ENCODE results near the gene FRMPD1.

Gene FRMPD1

DNA sequence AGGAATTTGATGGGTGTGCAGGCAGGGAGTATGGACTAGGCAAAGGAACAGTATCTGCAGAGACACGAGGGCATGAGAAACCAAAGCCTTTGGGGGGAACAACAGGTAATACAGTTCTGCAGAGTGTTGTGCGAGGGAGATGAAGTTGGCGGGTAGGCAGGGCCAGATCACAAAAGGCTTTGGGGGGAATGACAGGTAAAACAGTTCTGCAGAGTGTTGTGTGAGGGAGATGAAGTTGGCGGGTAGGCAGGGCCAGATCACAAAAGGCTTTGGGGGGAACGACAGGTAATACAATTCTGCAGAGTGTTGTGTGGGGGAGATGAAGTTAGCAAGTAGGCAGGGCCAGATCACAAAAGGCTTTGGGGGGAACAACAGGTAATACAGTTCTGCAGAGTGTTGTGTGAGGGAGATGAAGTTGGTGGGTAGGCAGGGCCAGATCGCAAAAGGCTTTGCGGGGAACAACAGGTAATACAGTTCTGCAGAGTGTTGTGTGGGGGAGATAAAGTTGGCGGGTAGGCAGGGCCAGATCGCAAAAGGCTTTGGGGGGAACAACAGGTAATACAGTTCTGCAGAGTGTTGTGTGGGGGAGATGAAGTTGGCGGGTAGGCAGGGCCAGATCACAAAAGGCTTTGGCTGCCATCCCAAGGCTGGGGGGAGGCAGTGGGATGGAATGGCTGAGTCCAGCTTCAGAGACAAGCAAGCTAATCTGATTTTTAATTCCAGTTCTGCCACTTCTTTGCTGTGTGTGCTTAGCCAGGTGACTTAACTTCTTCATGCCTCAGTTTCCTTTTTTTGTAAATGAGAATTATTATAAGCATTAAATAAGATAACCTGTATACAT, 33.0 kb downstream of the FRMPD1 start:
- in situ Hi-C loops (cut with HindIII; ENCODE audit: low sequenced_read_pairs) = no loop called here

DNA sequence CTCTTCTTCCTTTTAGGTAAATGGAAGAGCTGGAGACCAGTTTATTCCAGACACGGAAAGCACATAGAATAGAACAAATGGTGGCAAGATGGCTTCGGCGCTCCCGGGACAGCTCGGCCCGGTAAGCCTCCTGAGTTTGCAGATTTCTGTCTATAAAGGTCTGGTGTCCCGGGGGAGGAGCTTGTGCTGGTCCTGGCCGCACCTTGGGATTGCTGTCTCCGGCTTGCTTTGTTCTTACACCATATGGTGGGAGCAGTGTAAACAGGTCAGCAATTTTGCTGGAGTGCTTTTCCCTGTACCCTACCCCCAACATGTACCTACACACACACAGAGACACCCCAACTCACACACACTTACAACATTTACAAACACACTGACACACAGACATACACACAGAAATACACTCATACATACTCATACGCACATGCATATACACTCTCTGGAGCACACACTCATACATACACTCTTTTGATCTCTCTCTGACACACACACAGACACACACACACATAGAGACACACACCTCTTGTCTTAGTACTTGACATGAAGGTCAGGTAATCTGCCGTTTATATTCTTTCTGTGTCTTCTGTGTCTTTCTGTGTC, 42.0 kb downstream of the FRMPD1 start:
- no peak for DNase-seq (ENCODE audit: low read depth, low spot score)
- TF ChIP-seq, protein P1, sequence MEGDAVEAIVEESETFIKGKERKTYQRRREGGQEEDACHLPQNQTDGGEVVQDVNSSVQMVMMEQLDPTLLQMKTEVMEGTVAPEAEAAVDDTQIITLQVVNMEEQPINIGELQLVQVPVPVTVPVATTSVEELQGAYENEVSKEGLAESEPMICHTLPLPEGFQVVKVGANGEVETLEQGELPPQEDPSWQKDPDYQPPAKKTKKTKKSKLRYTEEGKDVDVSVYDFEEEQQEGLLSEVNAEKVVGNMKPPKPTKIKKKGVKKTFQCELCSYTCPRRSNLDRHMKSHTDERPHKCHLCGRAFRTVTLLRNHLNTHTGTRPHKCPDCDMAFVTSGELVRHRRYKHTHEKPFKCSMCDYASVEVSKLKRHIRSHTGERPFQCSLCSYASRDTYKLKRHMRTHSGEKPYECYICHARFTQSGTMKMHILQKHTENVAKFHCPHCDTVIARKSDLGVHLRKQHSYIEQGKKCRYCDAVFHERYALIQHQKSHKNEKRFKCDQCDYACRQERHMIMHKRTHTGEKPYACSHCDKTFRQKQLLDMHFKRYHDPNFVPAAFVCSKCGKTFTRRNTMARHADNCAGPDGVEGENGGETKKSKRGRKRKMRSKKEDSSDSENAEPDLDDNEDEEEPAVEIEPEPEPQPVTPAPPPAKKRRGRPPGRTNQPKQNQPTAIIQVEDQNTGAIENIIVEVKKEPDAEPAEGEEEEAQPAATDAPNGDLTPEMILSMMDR (IDR thresholded peaks at IDR 0.05; ENCODE audit: low read depth, low read length) = no peak
- H3K4me3 ChIP-seq (ENCODE audit: low read depth, low read length) = no peak overlapping the region
- in situ Hi-C loops (cut with HindIII; ENCODE audit: low sequenced_read_pairs) = no loop called here

More for the DNA sequence above, 33.0 kb downstream of the FRMPD1 start:
- TF ChIP-seq, protein P1 (IDR thresholded peaks at IDR 0.05; ENCODE audit: low read depth, low read length) = no peak
- no peak overlapping the region for H3K4me3 ChIP-seq (ENCODE audit: low read depth, low read length)
- no peak for DNase-seq (ENCODE audit: low read depth, low spot score)

DNA sequence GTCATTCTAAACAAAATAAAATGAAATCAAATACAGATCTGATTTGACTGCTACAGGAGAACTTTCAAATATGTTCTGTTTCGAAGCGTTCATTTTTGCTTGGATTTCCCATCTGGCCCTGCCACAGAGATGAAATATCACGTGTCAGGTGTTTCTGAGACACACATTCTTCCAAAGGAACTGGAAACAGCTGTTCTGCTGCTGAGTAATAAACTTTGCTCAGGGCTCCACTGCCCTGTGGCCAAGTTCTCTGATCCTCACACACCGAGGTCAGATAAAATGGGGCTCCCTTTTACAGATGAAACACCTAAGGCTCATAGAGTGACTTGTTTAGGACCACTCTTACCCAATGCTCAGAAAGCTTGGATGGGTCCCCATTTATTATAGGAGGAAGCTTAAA, 42.5 kb downstream of the FRMPD1 start:
- TF ChIP-seq, protein P1 (IDR thresholded peaks at IDR 0.05; ENCODE audit: low read depth, low read length) = no peak
- DNase-seq (ENCODE audit: low read depth, low spot score) = no peak
- no peak overlapping the region for H3K4me3 ChIP-seq (ENCODE audit: low read depth, low read length)
- in situ Hi-C loops (cut with HindIII; ENCODE audit: low sequenced_read_pairs) = no loop called here

DNA sequence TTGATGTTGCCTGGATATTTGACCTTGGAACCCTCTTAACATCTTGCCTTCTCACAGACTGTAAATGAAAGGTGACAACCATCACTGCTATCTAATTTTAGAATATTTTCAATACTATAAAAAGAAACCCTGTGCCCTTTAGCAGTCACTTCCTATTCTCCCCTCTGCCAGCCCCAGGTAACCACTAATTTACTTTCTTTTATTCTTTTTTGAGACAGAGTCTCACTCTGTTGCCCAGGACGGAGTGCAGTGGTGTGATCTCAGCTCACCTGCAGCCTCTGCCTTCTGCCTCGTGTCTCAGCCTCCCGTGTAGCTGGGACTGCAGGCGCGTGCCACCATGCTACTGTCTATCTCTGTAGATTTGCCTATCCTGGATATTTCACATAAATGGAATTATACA, 43.6 kb downstream of the FRMPD1 start:
- in situ Hi-C loops (cut with HindIII; ENCODE audit: low sequenced_read_pairs) = no loop called here
- TF ChIP-seq, protein P1 (IDR thresholded peaks at IDR 0.05; ENCODE audit: low read depth, low read length) = no peak
- no peak for DNase-seq (ENCODE audit: low read depth, low spot score)
- H3K4me3 ChIP-seq (ENCODE audit: low read depth, low read length) = no peak overlapping the region

DNA sequence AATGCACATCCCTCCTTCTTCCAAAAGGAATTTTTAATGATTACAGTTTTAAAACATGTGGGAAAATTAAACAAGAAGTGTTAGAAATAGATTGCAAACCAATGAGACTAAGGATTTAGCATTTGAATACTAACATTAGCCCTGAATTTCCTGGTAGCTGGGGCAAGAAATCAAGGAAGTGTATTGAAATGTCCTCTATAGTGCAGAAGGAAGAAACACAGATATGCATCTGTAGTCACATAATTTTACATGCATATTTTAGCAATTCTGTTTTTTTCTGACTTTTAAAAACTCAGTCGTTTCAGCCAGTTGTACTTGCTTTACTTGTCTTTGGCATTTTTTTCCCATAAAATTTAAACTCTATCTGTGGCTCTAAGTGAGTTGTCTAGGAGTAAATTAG, 45.8 kb downstream of the FRMPD1 start:
- no peak for DNase-seq (ENCODE audit: low read depth, low spot score)
- TF ChIP-seq, protein P1 (IDR thresholded peaks at IDR 0.05; ENCODE audit: low read depth, low read length) = no peak
- H3K4me3 ChIP-seq (ENCODE audit: low read depth, low read length) = no peak overlapping the region
- in situ Hi-C loops (cut with HindIII; ENCODE audit: low sequenced_read_pairs) = no loop called here

DNA sequence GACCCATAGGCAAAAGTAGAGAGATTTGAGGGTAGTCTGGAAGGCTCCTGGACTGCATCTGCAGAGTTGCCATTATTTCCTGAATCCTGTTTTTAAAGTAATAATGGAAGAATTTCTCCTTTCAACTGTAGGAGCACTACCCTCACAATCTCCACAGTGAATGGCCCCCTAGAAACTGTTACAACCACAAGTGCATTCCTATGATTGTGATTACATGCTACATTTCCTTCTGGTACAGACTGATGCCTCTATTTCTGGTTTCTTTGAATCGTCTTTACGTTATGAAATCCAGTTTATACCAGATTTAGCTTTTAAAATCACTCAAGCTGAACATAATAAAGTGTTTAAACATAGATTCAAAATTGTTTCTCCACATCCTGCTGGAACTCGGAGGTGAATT, 49.4 kb downstream of the FRMPD1 start:
- in situ Hi-C loops (cut with HindIII; ENCODE audit: low sequenced_read_pairs) = no loop called here
- TF ChIP-seq, protein P1 (IDR thresholded peaks at IDR 0.05; ENCODE audit: low read depth, low read length) = no peak
- no peak for DNase-seq (ENCODE audit: low read depth, low spot score)
- H3K4me3 ChIP-seq (ENCODE audit: low read depth, low read length) = no peak overlapping the region
